Activated CD8-positive, alpha-beta memory T cell treated with anti-CD3 and anti-CD28 coated beads for 1 hour (primary cell): ENCODE results near the gene EIF1.

ENCODE experiments used
- DNase-seq, 2 donors: peaks; one replicate each; pipeline ENCODE4 v3.0.0-alpha.2; 2020; ENCODE audit warnings: low read depth in 1 of 2; ENCODE audit errors: extremely low read depth in 1 of 2

Gene EIF1

DNA sequence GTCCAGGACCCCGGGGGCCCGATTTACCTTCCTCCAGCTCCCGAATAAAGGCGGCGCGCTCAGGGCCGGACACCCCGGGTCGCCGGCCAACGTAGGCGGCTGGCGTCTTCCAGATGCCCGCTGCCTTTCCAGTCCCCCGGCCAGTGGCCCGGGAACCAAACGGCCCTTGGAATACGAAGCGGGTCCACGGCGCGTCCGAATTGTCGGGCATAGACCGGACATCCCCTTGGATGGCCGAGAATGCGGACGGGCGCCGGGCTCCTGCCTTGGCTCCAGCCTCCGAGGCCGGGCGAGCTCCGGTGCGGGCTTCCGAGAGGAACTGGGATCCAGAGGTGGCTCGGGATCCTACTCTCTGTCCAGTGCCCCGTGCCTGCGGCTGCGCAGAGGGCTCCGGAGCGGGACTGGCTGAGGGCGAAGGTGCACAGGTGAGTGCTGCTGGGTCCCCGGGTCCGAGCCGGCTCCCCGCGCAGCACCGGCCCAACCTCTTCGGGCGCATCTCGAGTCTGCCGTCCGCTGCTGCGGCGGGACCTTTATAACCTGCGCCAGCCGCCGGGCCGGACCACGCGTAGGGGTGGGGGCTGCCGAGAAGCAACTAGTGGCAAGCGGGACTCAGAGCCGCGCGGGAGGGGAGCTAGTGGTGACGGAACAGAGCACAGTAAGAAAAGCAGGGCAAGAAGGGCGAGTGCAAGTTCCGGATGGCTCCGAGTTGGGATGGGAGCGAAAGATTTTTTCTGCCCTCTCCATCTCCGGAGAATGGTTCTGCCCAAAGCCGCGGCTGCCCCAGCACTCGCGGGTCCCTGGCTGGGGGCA, 45.7 kb downstream of the EIF1 start, which contains the start of gene HAP1:
Gene HAP1, minus strand, starts transcription at position 505 of the 810 bp plus-strand sequence. Its CDS starts 9 bp downstream, at position 496.
- no peak for DNase-seq

DNA sequence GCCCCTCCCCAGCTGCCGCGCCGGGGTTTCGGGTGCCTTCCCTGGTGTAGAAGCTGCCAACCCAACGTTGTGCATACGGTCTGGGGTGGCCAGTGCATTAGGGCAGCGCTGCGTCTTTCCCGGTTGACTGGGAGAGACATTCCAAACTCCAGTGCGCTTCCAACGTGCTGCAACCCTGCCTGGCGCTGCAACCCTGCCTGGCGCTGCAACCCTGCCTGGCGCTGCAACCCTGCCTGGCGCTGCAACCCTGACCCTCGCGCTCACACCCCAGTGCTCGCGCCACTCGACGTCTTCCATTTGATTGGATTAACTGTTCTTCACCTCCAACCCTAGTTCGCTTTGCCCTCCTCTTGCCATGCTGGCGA, 46.2 kb downstream of the EIF1 start:
- DNase-seq: no peak

DNA sequence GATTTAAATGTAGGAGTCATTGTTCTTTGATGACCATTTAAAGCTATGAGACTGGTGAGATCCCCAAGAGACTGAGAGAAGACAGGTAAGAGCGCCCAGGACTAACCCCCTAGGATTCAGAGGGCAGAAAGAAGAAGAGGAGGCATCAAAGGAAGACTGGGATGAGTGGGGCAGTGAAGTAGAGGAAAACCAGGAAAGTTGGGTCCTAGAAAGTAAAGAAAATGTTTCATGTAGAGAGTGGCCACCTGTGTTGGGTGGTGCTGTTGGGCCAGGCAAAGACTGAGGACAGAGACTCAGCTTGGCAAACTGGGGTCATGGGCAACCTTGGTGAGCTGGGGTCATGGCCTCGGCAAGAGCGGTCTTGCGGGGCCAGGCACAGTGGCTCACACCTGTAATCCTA, 47.1 kb downstream of the EIF1 start:
- DNase-seq: no peak

DNA sequence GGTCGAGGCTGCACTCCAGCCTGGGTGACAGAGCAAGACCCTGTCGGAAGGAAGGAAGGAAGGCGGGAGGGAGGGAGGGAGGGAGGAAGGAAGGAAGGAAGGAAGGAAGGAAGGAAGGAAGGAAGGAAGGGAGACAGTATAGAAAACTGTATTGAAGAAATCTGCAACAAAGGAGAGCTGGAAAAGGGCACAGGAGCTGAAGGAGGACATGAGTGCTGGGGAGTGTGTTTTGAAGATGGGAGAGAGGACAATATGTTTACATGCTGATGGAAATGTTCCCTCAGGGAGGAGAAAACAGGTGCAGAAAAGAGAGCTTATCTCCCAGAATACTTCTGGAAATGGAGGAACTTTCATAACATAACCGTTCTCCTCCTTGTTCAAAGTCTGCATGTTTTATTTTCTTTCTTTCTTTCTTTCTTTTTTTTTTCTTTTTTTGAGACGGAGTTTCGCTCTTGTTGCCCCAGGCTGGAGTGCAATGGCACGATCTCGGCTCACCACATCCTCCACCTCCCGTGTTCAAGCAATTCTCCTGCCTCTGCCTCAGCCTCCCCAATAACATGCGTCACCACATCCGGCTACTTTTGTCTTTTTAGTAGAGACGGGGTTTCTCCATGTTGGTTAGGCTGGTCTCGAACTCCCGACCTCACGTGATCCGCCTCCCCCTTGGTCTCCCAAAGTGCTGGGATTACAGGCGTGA, 48.4 kb downstream of the EIF1 start:
- DNase-seq: no peak

DNA sequence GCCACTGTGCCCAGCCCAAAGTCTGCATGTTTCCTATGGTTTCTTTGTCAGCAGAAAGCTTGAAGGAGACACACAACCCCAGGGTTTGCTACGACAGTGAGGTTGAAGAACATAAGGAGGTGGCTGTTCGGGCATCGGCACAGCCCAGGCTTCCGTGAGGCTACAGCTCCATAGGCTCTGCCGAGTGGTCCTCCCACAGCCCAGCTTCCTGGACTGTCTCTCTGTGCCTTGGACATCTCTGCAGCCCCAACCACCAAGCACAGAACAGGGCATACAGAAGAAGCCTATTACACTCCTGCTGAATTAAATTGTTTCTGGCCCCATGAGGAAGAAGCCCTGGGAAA, 49.0 kb downstream of the EIF1 start:
- DNase-seq: no peak

DNA sequence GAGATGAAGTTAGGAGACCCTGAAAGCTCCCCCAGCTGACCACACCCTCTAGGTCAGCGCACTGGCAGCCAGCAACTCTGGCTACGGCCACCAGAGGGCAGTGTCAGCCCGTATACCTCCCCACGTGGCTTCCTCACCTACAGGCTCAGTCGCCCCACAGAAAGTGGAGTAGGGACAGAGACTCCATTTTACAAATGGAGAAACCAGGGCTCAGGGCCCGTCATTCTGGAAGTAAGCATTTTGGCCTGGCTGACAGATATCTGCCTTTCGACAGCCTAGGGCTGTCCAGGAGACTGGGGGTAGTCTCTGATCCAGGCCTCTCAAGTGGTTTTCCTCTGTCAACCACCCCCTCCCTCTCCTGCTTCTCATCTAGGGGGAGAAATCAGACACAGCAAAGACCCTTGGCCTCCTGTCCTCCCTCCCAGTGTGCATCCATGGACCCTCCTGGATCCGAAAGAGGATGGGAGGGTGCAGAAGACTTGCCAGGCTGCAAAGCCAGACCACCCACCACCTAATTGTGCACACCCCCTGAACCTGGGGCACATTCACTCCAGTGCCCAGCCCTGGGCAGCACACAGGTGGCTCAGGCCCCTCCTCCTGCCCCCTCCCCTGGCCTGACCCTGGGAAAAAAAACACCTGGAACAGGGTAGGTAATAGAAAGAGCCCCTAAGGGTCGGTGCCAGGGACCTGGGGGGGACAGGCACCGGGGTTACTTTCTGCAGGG, 49.6 kb downstream of the EIF1 start:
- peak; percentile 38 to 62 for DNase-seq

DNA sequence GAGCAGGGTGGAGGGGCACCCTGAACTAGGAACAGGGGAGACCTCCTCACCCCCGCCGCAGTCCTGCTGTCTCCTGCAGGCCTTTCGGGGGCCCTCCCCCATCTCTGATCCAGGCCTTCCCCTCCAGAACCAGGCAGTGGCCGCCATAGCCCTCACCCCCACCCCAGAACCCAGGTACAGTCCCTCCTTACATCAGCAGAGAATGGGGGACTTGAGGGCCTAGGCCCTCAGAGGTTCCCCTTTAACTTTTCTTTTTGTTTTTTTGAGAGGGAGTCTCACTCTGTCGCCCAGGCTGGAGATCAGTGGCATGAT, 50.1 kb downstream of the EIF1 start:
- DNase-seq: no peak

DNA sequence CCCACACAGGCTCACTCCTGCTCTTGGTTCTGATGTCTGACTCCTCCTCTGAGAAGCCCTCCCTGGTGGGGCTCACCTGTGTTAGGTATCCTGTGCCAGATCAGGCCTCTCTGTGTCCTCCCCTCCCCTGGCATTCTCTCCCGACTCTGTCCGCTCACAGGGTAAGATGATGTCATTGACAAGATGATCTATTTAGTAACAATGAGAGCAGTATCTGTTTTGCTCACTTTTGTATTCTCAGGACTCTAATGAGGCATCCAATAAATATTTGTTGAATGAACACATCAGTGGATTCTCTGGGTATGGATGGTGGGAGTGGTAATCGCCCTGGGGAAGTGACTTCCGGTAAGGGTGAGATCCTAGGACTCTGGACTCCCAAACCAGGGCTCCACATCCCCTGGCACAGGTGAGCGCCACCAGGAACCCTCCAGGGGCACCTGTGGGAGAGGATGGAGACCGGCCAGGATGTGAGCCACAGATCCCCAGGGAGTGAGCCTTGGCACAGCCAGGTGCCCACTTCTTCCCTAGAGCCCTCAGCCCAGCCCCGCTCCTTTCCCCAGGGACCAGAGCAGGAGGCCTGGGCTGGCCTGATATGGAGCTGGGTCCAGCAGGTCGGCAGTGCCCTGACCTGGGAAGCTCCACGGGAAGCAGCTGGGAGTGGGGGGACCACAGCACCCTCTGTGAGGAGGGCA, 51.1 kb downstream of the EIF1 start:
- DNase-seq: no peak

DNA sequence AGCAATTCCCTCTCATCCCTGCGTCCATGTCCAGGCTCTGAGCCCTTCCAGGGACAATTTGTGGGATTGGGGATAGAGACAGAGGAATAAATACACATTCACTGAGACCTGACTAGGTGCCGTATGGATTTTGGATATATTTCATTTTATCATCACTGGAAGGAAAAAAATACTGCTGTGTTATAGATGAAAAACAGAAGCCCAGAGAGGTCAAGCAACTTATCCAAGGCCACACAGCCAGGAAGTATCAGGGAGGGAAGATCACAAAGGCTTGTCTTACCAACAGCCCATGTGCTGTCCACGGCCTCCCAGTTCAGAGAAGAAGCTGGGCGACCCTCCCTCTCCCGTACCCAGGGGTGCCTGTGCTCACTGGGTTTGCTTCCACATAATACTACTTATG, 51.8 kb downstream of the EIF1 start:
- no peak for DNase-seq

DNA sequence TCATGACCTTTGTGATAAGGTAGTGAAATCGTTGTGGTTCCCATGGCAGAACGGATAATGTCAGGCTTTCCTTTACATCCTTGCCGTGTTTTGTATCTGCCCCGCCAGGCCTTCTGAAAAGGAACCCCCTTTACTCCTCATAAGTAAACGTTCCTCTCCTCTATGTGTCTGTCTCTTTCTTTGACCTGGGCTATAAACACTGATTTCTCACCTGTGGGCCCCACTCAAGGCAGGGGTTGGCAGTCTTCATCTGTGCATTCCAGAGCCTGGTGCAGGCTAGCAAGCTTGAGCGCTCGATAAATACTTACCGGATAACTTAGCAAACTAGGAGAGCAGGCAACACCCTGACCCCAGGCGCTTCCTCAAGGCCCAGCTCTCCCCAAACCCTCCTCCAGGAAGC, 53.0 kb downstream of the EIF1 start:
- DNase-seq: no peak
